HEK293 (cell line): ENCODE results near the gene TXNRD3.

ENCODE experiments used
- MYNN ChIP-seq: fragments of 450-650 bp; formaldehyde crosslinking; IDR thresholded peaks from 2 replicates; pipeline ENCODE4 v1.5.1; 2016; ENCODE audit warnings: missing biosample characterization, missing genetic modification characterization, borderline replicate concordance
- RBAK ChIP-seq: fragments of 450-650 bp; formaldehyde crosslinking; IDR thresholded peaks from 2 replicates; pipeline ENCODE4 v1.5.1; 2016; ENCODE audit warnings: missing biosample characterization, missing genetic modification characterization
- YY1 ChIP-seq: fragments of 450-650 bp; formaldehyde crosslinking; IDR thresholded peaks from 2 replicates; pipeline ENCODE4 v1.5.1; 2018; ENCODE audit warnings: missing biosample characterization, missing genetic modification characterization
- ZFP3 ChIP-seq: fragments of 450-650 bp; formaldehyde crosslinking; IDR thresholded peaks from 2 replicates; pipeline ENCODE4 v1.5.1; 2016; ENCODE audit warnings: low read depth, missing biosample characterization, missing genetic modification characterization
- ZNF184 ChIP-seq: fragments of 450-650 bp; IDR thresholded peaks from 2 replicates; pipeline ENCODE4 v1.5.1; 2018; ENCODE audit warnings: missing biosample characterization, mild to moderate bottlenecking, missing genetic modification characterization
- ZNF19 ChIP-seq: fragments of 450-650 bp; formaldehyde crosslinking; IDR thresholded peaks from 2 replicates; pipeline ENCODE4; 2016; ENCODE audit warnings: missing biosample characterization, missing genetic modification characterization, low read depth
- ZNF473 ChIP-seq: fragments of 450-650 bp; formaldehyde crosslinking; IDR thresholded peaks from 2 replicates; pipeline ENCODE4 v1.5.1; 2017; ENCODE audit warnings: missing biosample characterization, missing genetic modification characterization
- ZNF610 ChIP-seq: fragments of 450-650 bp; formaldehyde crosslinking; IDR thresholded peaks from 2 replicates; pipeline ENCODE4 v1.5.1; 2016; ENCODE audit warnings: missing biosample characterization, missing genetic modification characterization, borderline replicate concordance
- ZNF768 ChIP-seq: fragments of 450-650 bp; formaldehyde crosslinking; IDR thresholded peaks from 2 replicates; pipeline ENCODE4 v1.5.1; 2018; ENCODE audit warnings: missing biosample characterization, mild to moderate bottlenecking, missing genetic modification characterization
- TF ChIP-seq, protein P1 (sequence below): fragments of 450-650 bp; formaldehyde crosslinking; IDR thresholded peaks from 2 replicates; pipeline ENCODE4 v1.5.1; 2016; ENCODE audit warnings: missing biosample characterization, missing genetic modification characterization
- TF ChIP-seq, protein P2 (sequence below): fragments of 450-650 bp; formaldehyde crosslinking; IDR thresholded peaks from 2 replicates; pipeline ENCODE4 v1.5.1; 2016; ENCODE audit warnings: missing biosample characterization, missing genetic modification characterization, low read depth

GRCh38 chr3:126677862-126678503 is 23.1 kb upstream of the TXNRD3 start:
- TF ChIP-seq, protein P1, sequence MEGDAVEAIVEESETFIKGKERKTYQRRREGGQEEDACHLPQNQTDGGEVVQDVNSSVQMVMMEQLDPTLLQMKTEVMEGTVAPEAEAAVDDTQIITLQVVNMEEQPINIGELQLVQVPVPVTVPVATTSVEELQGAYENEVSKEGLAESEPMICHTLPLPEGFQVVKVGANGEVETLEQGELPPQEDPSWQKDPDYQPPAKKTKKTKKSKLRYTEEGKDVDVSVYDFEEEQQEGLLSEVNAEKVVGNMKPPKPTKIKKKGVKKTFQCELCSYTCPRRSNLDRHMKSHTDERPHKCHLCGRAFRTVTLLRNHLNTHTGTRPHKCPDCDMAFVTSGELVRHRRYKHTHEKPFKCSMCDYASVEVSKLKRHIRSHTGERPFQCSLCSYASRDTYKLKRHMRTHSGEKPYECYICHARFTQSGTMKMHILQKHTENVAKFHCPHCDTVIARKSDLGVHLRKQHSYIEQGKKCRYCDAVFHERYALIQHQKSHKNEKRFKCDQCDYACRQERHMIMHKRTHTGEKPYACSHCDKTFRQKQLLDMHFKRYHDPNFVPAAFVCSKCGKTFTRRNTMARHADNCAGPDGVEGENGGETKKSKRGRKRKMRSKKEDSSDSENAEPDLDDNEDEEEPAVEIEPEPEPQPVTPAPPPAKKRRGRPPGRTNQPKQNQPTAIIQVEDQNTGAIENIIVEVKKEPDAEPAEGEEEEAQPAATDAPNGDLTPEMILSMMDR (tag by site-specific recombination) = no peak
- TF ChIP-seq ZNF473 (tag by site-specific recombination) = no peak
- TF ChIP-seq ZFP3 (tag by site-specific recombination) = no peak
- no peak for TF ChIP-seq ZNF19 (tag by site-specific recombination)
- no peak for TF ChIP-seq ZNF610
- TF ChIP-seq, protein P2, sequence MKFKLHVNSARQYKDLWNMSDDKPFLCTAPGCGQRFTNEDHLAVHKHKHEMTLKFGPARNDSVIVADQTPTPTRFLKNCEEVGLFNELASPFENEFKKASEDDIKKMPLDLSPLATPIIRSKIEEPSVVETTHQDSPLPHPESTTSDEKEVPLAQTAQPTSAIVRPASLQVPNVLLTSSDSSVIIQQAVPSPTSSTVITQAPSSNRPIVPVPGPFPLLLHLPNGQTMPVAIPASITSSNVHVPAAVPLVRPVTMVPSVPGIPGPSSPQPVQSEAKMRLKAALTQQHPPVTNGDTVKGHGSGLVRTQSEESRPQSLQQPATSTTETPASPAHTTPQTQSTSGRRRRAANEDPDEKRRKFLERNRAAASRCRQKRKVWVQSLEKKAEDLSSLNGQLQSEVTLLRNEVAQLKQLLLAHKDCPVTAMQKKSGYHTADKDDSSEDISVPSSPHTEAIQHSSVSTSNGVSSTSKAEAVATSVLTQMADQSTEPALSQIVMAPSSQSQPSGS (tag by site-specific recombination) = no peak
- TF ChIP-seq ZNF184 (tag by site-specific recombination) = no peak
- TF ChIP-seq MYNN = no peak
- no peak for TF ChIP-seq RBAK (tag by site-specific recombination)
- TF ChIP-seq ZNF768 (tag by site-specific recombination) = no peak
- TF ChIP-seq YY1 (tag by site-specific recombination) = no peak
